MCF 10A (cell line): Measurements from ENCODE around the gene TNPO3. TPM values are rescaled to one million over a fixed set of nuclear protein-coding genes. Genes with fewer than 3 reads are reported as not detected.
"Not testable (repeated sequence)": the region's sequence is repeated elsewhere in the genome, so short reads cannot be mapped to it uniquely, and the experiment has no call there.

Experiments
- BruUV-seq: library from RNA; stranded (reverse); fragments of 400-500 nt; replicated peaks from 2 replicates; lab custom pipeline; 2021; lab: Mats Ljungman, UMichigan
- CTCF ChIA-PET: fragments of 300-600 bp; sonication (Branson Sonifier 250); formaldehyde crosslinking; extraction: SDS; loops from one replicate; lab custom pipeline; 2021; ENCODE audit warnings: antibody characterized with exemption, inconsistent platforms; lab: Yijun Ruan, JAX
- POLR2A ChIA-PET: fragments of 300-600, 350-650 bp; sonication (Branson Sonifier 250); formaldehyde crosslinking; extraction: SDS; loops from one replicate; lab custom pipeline; 2020; ENCODE audit warnings: antibody characterized with exemption, inconsistent platforms; lab: Yijun Ruan, JAX
- DNase-seq: peaks from one replicate; pipeline ENCODE4 v3.0.0-alpha.2; 2018; ENCODE audit not compliant: unreplicated experiment
- H3K27ac Mint-ChIP-seq: one replicate; pipeline ENCODE4 v1.8.0; 2022; ENCODE audit warnings: mild to moderate bottlenecking, low read depth, mixed read lengths; ENCODE audit not compliant: unreplicated experiment
- H3K27me3 Mint-ChIP-seq: one replicate; pipeline ENCODE4 v1.8.0; 2022; ENCODE audit warnings: mixed read lengths; ENCODE audit not compliant: insufficient read depth, unreplicated experiment
- H3K36me3 Mint-ChIP-seq: one replicate; pipeline ENCODE4 v1.8.0; 2022; ENCODE audit warnings: mild to moderate bottlenecking, moderate library complexity, mixed read lengths; ENCODE audit not compliant: insufficient read depth, unreplicated experiment
- H3K4me1 Mint-ChIP-seq: one replicate; pipeline ENCODE4 v1.8.0; 2022; ENCODE audit warnings: mixed read lengths; ENCODE audit not compliant: insufficient read depth, unreplicated experiment
- H3K4me3 Mint-ChIP-seq: one replicate; pipeline ENCODE4 v1.8.0; 2022; ENCODE audit warnings: mild to moderate bottlenecking, moderate library complexity, mixed read lengths; ENCODE audit not compliant: unreplicated experiment
- H3K9me3 Mint-ChIP-seq: one replicate; pipeline ENCODE4 v1.8.0; 2022; ENCODE audit warnings: mixed read lengths; ENCODE audit not compliant: unreplicated experiment
- CTCF ChIP-seq: fragments of 200-600 bp; IDR thresholded peaks from one replicate; pipeline ENCODE4 v1.8.0; 2022; ENCODE audit warnings: antibody characterized with exemption, mild to moderate bottlenecking; ENCODE audit not compliant: unreplicated experiment
- intact Hi-C: fragments of 100-400 bp; cut with micrococcal nuclease; formaldehyde crosslinking; loops from 2 replicates; pipeline ENCODE4 v1.14.1; 2022
- total RNA-seq: library from RNA; stranded (reverse); gene quantifications from 2 replicates; pipeline ENCODE4 v1.2.3, GENCODE V29; 2022

Gene TNPO3
- total RNA-seq, 1 experiment from 2014 or later = 42.3 TPM

- Mint-ChIP-seq H3K27me3 (no peaks in the 10 kb centered on the region), H3K9me3 (no peaks in the 10 kb centered on the region), H3K4me1 (no peaks in the 10 kb centered on the region), H3K36me3 (peaks cover 9% of the 10 kb centered on the region), H3K27ac (no peak overlapping the region), H3K4me3 (no peak overlapping the region)
- ChIA-PET POLR2A (interaction anchor here (1.1 to 1.5 kb wide), 2 partner anchors 16 to 108 kb away, joined by 5 to 8 read pairs; partner anchors contain the start of gene TNPO3), CTCF (interaction anchor here (0.5 to 3.1 kb wide), 6 partner anchors 10 to 278 kb away, joined by 3 to 10 read pairs (median 3); no protein-coding TSS in a partner anchor)
- TF ChIP-seq CTCF = no peak
- BruUV-seq = no TSS peak
- intact Hi-C loops = no loop called here
- no peak for DNase-seq
Observed at GRCh38 chr7:128946936-128947830, 107.7 kb downstream of the TNPO3 start.

GRCh38 chr7:128945668-128946366 lies 109.1 kb downstream of the TNPO3 start:
- H3K4me3 Mint-ChIP-seq = no peak overlapping the region
- no peaks in the 10 kb centered on the region for H3K27me3 Mint-ChIP-seq
- no peak overlapping the region for H3K27ac Mint-ChIP-seq
- CTCF ChIA-PET = interaction anchor here (0.6 to 1.1 kb wide), 3 partner anchors 9 to 142 kb away, joined by 3 to 4 read pairs (median 3); no protein-coding TSS in a partner anchor
- intact Hi-C loops = no loop called here
- BruUV-seq = no TSS peak
- no peak for TF ChIP-seq CTCF
- POLR2A ChIA-PET = no interaction called here
- no peak for DNase-seq
- H3K36me3 Mint-ChIP-seq = peaks cover 9% of the 10 kb centered on the region
- no peaks in the 10 kb centered on the region for H3K9me3 Mint-ChIP-seq
- H3K4me1 Mint-ChIP-seq = no peaks in the 10 kb centered on the region

GRCh38 chr7:128944487-128945236 lies 110.2 kb downstream of the TNPO3 start:
- no peaks in the 10 kb centered on the region for H3K27me3 Mint-ChIP-seq
- peaks cover 9% of the 10 kb centered on the region for H3K36me3 Mint-ChIP-seq
- DNase-seq = no peak
- H3K4me1 Mint-ChIP-seq = no peaks in the 10 kb centered on the region
- ChIA-PET POLR2A (no interaction called here), CTCF (interaction anchor here (0.6 to 1.1 kb wide), 5 partner anchors 61 to 143 kb away, joined by 3 to 4 read pairs (median 3); no protein-coding TSS in a partner anchor)
- intact Hi-C loops = no loop called here
- no TSS peak for BruUV-seq
- TF ChIP-seq CTCF = no peak
- H3K4me3 Mint-ChIP-seq = no peak overlapping the region
- no peaks in the 10 kb centered on the region for H3K9me3 Mint-ChIP-seq
- H3K27ac Mint-ChIP-seq = no peak overlapping the region

- DNase-seq, H3K4me1 Mint-ChIP-seq, H3K27me3 Mint-ChIP-seq, H3K27ac Mint-ChIP-seq, H3K4me3 Mint-ChIP-seq, intact Hi-C loops, H3K9me3 Mint-ChIP-seq, H3K36me3 Mint-ChIP-seq, BruUV-seq: not testable (repeated sequence)
- CTCF ChIA-PET = interaction anchor here (0.6 kb wide), 1 partner anchor 116 kb away, joined by 3 read pairs; no protein-coding TSS in a partner anchor
- POLR2A ChIA-PET = interaction anchor here (0.6 kb wide), 1 partner anchor 43 kb away, joined by 3 read pairs; no protein-coding TSS in a partner anchor
Observed at GRCh38 chr7:128943251-128943650, 111.7 kb downstream of the TNPO3 start.
